Mesendoderm (in vitro differentiated cells): Measurements from ENCODE around the gene MAPT.

Source experiments
- DNase-seq: peaks from one replicate; pipeline ENCODE4 v3.0.0; 2013
- H2AK5ac ChIP-seq: 2 replicates; pipeline ENCODE4 v1.6.1; 2013; ENCODE audit warnings: low read length, inconsistent platforms
- H2BK120ac ChIP-seq: 2 replicates; pipeline ENCODE4 v1.6.1; 2013; ENCODE audit warnings: low read depth, mild to moderate bottlenecking, low read length, moderate library complexity, mixed read lengths
- H2BK15ac ChIP-seq: replicated peaks from 2 replicates; pipeline ENCODE4 v1.6.1; 2013; ENCODE audit warnings: low read depth, mild to moderate bottlenecking, moderate library complexity
- H2BK5ac ChIP-seq: 2 replicates; pipeline ENCODE4 v1.6.1; 2013; ENCODE audit warnings: low read length, inconsistent platforms
- H3K18ac ChIP-seq: 2 replicates; pipeline ENCODE4 v1.6.1; 2013; ENCODE audit warnings: mild to moderate bottlenecking, low read length, mixed read lengths
- H3K23ac ChIP-seq: one replicate; pipeline ENCODE4 v1.6.1; 2013; ENCODE audit warnings: low read length
- H3K27ac ChIP-seq: 2 replicates; pipeline ENCODE4 v1.5.1; 2013; ENCODE audit warnings: low read depth, mild to moderate bottlenecking, inconsistent platforms, low read length, moderate library complexity
- H3K27me3 ChIP-seq: 2 replicates; pipeline ENCODE4 v1.6.1; 2013; ENCODE audit warnings: low read length, control low read depth, mild to moderate bottlenecking, inconsistent platforms; ENCODE audit not compliant: insufficient read depth, poor library complexity
- H3K36me3 ChIP-seq: 2 replicates; pipeline ENCODE4 v1.6.1; 2013; ENCODE audit warnings: low read length, inconsistent platforms; ENCODE audit not compliant: control insufficient read depth, insufficient read depth
- H3K4ac ChIP-seq: one replicate; pipeline ENCODE4 v1.6.1; 2013; ENCODE audit warnings: low read depth, mild to moderate bottlenecking, low read length, moderate library complexity
- H3K4me1 ChIP-seq: 2 replicates; pipeline ENCODE4 v1.6.1; 2013; ENCODE audit warnings: low read depth, low read length, inconsistent platforms; ENCODE audit not compliant: control insufficient read depth
- H3K4me2 ChIP-seq: 2 replicates; pipeline ENCODE4 v1.6.1; 2013; ENCODE audit warnings: low read length
- H3K4me3 ChIP-seq: 2 replicates; pipeline ENCODE4 v1.5.1; 2013; ENCODE audit warnings: mild to moderate bottlenecking, low read length
- H3K56ac ChIP-seq: one replicate; pipeline ENCODE4 v1.6.1; 2013; ENCODE audit warnings: low read length
- H3K79me1 ChIP-seq: 2 replicates; pipeline ENCODE4 v1.6.1; 2013; ENCODE audit warnings: low read length, inconsistent platforms
- H3K79me2 ChIP-seq: 2 replicates; pipeline ENCODE4 v1.6.1; 2013; ENCODE audit warnings: mild to moderate bottlenecking, low read length; ENCODE audit not compliant: control insufficient read depth, insufficient read depth
- H3K9ac ChIP-seq: 2 replicates; pipeline ENCODE4 v1.6.1; 2013; ENCODE audit warnings: low read length, inconsistent platforms
- H4K5ac ChIP-seq: one replicate; pipeline ENCODE4 v1.6.1; 2013; ENCODE audit warnings: low read length
- H4K8ac ChIP-seq: one replicate; pipeline ENCODE4 v1.6.1; 2013; ENCODE audit warnings: low read depth, mild to moderate bottlenecking, control low read depth, low read length, moderate library complexity
- WGBS: extraction: QIAGEN DNeasy Blood & Tissue Kit; methylation state at CpG from one replicate; pipeline ENCODE4 v1.1.7; 2013; ENCODE audit warnings: low lambda C conversion rate, missing lambda C conversion rate; ENCODE audit not compliant: insufficient coverage; ENCODE audit errors: extremely low coverage; 5-methylcytosine and 5-hydroxymethylcytosine counted together

MAPT gene

GRCh38 chr17:46044286-46044928 lies 150.1 kb downstream of the MAPT start:
- WGBS = no CpG with 5 or more reads among the region's 5 CpGs
- Histone ChIP-seq H2BK120ac (no peak overlapping the region), H4K8ac (no peak overlapping the region), H3K79me1 (peaks cover 5% of the 10 kb centered on the region), H3K79me2 (no peaks in the 10 kb centered on the region), H2AK5ac (no peak overlapping the region), H3K4me3 (no peak overlapping the region), H3K23ac (no peak overlapping the region), H3K56ac (no peak overlapping the region), H3K4me2 (no peak overlapping the region), H3K4me1 (no peaks in the 10 kb centered on the region), H3K18ac (no peak overlapping the region), H2BK15ac (no peak overlapping the region), H2BK5ac (no peak overlapping the region), H3K36me3 (peaks cover 1% of the 10 kb centered on the region), H4K5ac (no peak overlapping the region), H3K9ac (no peak overlapping the region), H3K27ac (no peak overlapping the region), H3K4ac (no peak overlapping the region), H3K27me3 (no peaks in the 10 kb centered on the region)
- peak; percentile 94 for DNase-seq

GRCh38 chr17:46044989-46045388 lies 150.6 kb downstream of the MAPT start:
- WGBS = no CpG with 5 or more reads among the region's 2 CpGs
- H2BK120ac ChIP-seq = no peak overlapping the region
- peaks cover 3% of the 10 kb centered on the region for H3K79me1 ChIP-seq
- no peak overlapping the region for H3K9ac ChIP-seq
- H2BK15ac ChIP-seq = no peak overlapping the region
- H4K8ac ChIP-seq = no peak overlapping the region
- no peak overlapping the region for H3K23ac ChIP-seq
- no peaks in the 10 kb centered on the region for H3K79me2 ChIP-seq
- H3K4me1 ChIP-seq = no peaks in the 10 kb centered on the region
- H2AK5ac ChIP-seq = no peak overlapping the region
- H3K4ac ChIP-seq = no peak overlapping the region
- H3K18ac ChIP-seq = no peak overlapping the region
- H2BK5ac ChIP-seq = no peak overlapping the region
- H4K5ac ChIP-seq = no peak overlapping the region
- DNase-seq = no peak
- H3K4me2 ChIP-seq = no peak overlapping the region
- no peak overlapping the region for H3K27ac ChIP-seq
- H3K36me3 ChIP-seq = no peaks in the 10 kb centered on the region
- H3K4me3 ChIP-seq = no peak overlapping the region
- H3K27me3 ChIP-seq = no peaks in the 10 kb centered on the region
- no peak overlapping the region for H3K56ac ChIP-seq

- Histone ChIP-seq H3K79me1 (peaks cover 3% of the 10 kb centered on the region), H3K4ac (no peak overlapping the region), H3K18ac (no peak overlapping the region), H3K4me2 (no peak overlapping the region), H3K4me1 (no peaks in the 10 kb centered on the region), H2BK5ac (no peak overlapping the region), H3K27ac (no peak overlapping the region), H3K9ac (no peak overlapping the region), H4K5ac (no peak overlapping the region), H3K23ac (no peak overlapping the region), H3K36me3 (peaks cover 4% of the 10 kb centered on the region), H3K56ac (no peak overlapping the region), H3K79me2 (no peaks in the 10 kb centered on the region), H3K27me3 (no peaks in the 10 kb centered on the region), H2BK120ac (no peak overlapping the region), H4K8ac (no peak overlapping the region), H3K4me3 (no peak overlapping the region), H2AK5ac (no peak overlapping the region), H2BK15ac (no peak overlapping the region)
- no CpG with 5 or more reads among the region's 3 CpGs for WGBS
- DNase-seq = no peak
Measured at GRCh38 chr17:46045639-46046038, 151.3 kb downstream of the MAPT start.

- Histone ChIP-seq H3K27me3 (no peaks in the 10 kb centered on the region), H2BK120ac (no peak overlapping the region), H3K79me2 (no peaks in the 10 kb centered on the region), H3K18ac (no peak overlapping the region), H3K4me1 (no peaks in the 10 kb centered on the region), H2AK5ac (no peak overlapping the region), H3K9ac (no peak overlapping the region), H4K8ac (no peak overlapping the region), H4K5ac (no peak overlapping the region), H3K79me1 (peaks cover 1% of the 10 kb centered on the region), H3K4me3 (no peak overlapping the region), H3K56ac (no peak overlapping the region), H3K4ac (no peak overlapping the region), H3K27ac (no peak overlapping the region), H3K36me3 (peaks cover 4% of the 10 kb centered on the region), H2BK5ac (no peak overlapping the region), H3K23ac (no peak overlapping the region), H3K4me2 (no peak overlapping the region), H2BK15ac (no peak overlapping the region)
- no peak for DNase-seq
- WGBS = no CpG with 5 or more reads among the region's 1 CpG
Measured at GRCh38 chr17:46046957-46047356, 152.6 kb downstream of the MAPT start.

GRCh38 chr17:46047398-46047797 lies 153.0 kb downstream of the MAPT start:
- Histone ChIP-seq H3K56ac (no peak overlapping the region), H2BK15ac (no peak overlapping the region), H3K9ac (no peak overlapping the region), H3K79me1 (peaks cover 1% of the 10 kb centered on the region), H3K4ac (no peak overlapping the region), H3K27ac (no peak overlapping the region), H3K27me3 (no peaks in the 10 kb centered on the region), H2AK5ac (no peak overlapping the region), H3K4me1 (no peaks in the 10 kb centered on the region), H3K4me3 (no peak overlapping the region), H2BK5ac (no peak overlapping the region), H3K23ac (no peak overlapping the region), H4K8ac (no peak overlapping the region), H3K18ac (no peak overlapping the region), H2BK120ac (no peak overlapping the region), H4K5ac (no peak overlapping the region), H3K4me2 (no peak overlapping the region), H3K79me2 (no peaks in the 10 kb centered on the region), H3K36me3 (peaks cover 4% of the 10 kb centered on the region)
- WGBS = no CpG with 5 or more reads among the region's 5 CpGs
- no peak for DNase-seq

GRCh38 chr17:46047856-46048255 lies 153.5 kb downstream of the MAPT start:
- Histone ChIP-seq H3K23ac (no peak overlapping the region), H3K56ac (no peak overlapping the region), H2AK5ac (no peak overlapping the region), H3K4me1 (no peaks in the 10 kb centered on the region), H3K18ac (no peak overlapping the region), H4K8ac (no peak overlapping the region), H3K4ac (no peak overlapping the region), H3K36me3 (peaks cover 4% of the 10 kb centered on the region), H3K4me2 (no peak overlapping the region), H2BK120ac (no peak overlapping the region), H3K9ac (no peak overlapping the region), H4K5ac (no peak overlapping the region), H3K27ac (no peak overlapping the region), H3K4me3 (no peak overlapping the region), H2BK15ac (no peak overlapping the region), H3K27me3 (no peaks in the 10 kb centered on the region), H2BK5ac (no peak overlapping the region), H3K79me2 (no peaks in the 10 kb centered on the region), H3K79me1 (peaks cover 1% of the 10 kb centered on the region)
- no CpG with 5 or more reads among the region's 8 CpGs for WGBS
- DNase-seq = no peak
